ENCODE measurements around the gene UAP1L1. TPM values are rescaled to one million over a fixed set of nuclear protein-coding genes. Genes with fewer than 3 reads are reported as not detected.
"Not testable (repeated sequence)": the region's sequence is repeated elsewhere in the genome, so short reads cannot be mapped to it uniquely, and the experiment has no call there.

The UAP1L1 gene
- polyA plus RNA-seq (2013, experiment 1 of 4): 0.74 TPM
- 0.53 TPM for polyA plus RNA-seq (2013, experiment 2 of 4)
- polyA plus RNA-seq (2013, experiment 3 of 4): 0.48 TPM
- 0.53 TPM for polyA plus RNA-seq (2013, experiment 4 of 4)

GRCh38 chr9:137077010-137077747 is at the start of gene UAP1L1:
Gene UAP1L1 (plus strand): TSS chr9:137077517. CDS start chr9:137077533, 16 bp downstream.
- no peaks in the 10 kb centered on the region for H3K9me3 ChIP-seq (ENCODE audit: control insufficient read depth, low read length)
- H3K4me3 ChIP-seq (ENCODE audit: insufficient read depth, low read depth, low read length): peak within 1 kb of the TSS; percentile 21
- 4% methylated on average over 87 of the region's 87 CpGs for WGBS, 2 experiments
- peaks cover 10% of the 10 kb centered on the region for H3K4me1 ChIP-seq (ENCODE audit: control insufficient read depth, insufficient read depth, low read length)
- H3K27ac ChIP-seq (ENCODE audit: insufficient read depth, low read depth, low read length, poor library complexity, severe bottlenecking): no peak within 1 kb of the TSS
- peaks cover 75% of the 10 kb centered on the region for H3K27me3 ChIP-seq (ENCODE audit: control insufficient read depth, insufficient read depth, low read length, poor library complexity, severe bottlenecking)
- H3K36me3 ChIP-seq (ENCODE audit: control insufficient read depth, insufficient read depth, low read length): no peaks in the 10 kb centered on the region

- Histone ChIP-seq H3K4me1 (ENCODE audit: control insufficient read depth, insufficient read depth, low read length) (peaks cover 41% of the 10 kb centered on the region), H3K27me3 (ENCODE audit: control insufficient read depth, insufficient read depth, low read length, poor library complexity, severe bottlenecking) (peaks cover 19% of the 10 kb centered on the region), H3K27ac (ENCODE audit: insufficient read depth, low read depth, low read length, poor library complexity, severe bottlenecking) (no peak overlapping the region), H3K4me3 (ENCODE audit: insufficient read depth, low read depth, low read length) (peak overlapping the region; percentile 56), H3K9me3 (ENCODE audit: control insufficient read depth, low read length) (no peaks in the 10 kb centered on the region), H3K36me3 (ENCODE audit: control insufficient read depth, insufficient read depth, low read length) (no peaks in the 10 kb centered on the region)
- 4% methylated on average over 98 of the region's 98 CpGs for WGBS, 2 experiments
Observed at GRCh38 chr9:137028263-137029057, 48.9 kb upstream of the UAP1L1 start.

- 46 to 47% methylated on average over 19 of the region's 19 CpGs for WGBS, 2 experiments
- Histone ChIP-seq H3K9me3 (ENCODE audit: control insufficient read depth, low read length) (no peaks in the 10 kb centered on the region), H3K4me1 (ENCODE audit: control insufficient read depth, insufficient read depth, low read length) (peaks cover 32% of the 10 kb centered on the region), H3K36me3 (ENCODE audit: control insufficient read depth, insufficient read depth, low read length) (no peaks in the 10 kb centered on the region), H3K27me3 (ENCODE audit: control insufficient read depth, insufficient read depth, low read length, poor library complexity, severe bottlenecking) (peaks cover 19% of the 10 kb centered on the region), H3K27ac (ENCODE audit: insufficient read depth, low read depth, low read length, poor library complexity, severe bottlenecking) (no peak overlapping the region), H3K4me3 (ENCODE audit: insufficient read depth, low read depth, low read length) (peak overlapping the region; percentile 56)
Observed at GRCh38 chr9:137029058-137029936, 48.0 kb upstream of the UAP1L1 start.

GRCh38 chr9:137030006-137030405 is 47.3 kb upstream of the UAP1L1 start:
- Histone ChIP-seq H3K36me3 (ENCODE audit: control insufficient read depth, insufficient read depth, low read length) (no peaks in the 10 kb centered on the region), H3K4me3 (ENCODE audit: insufficient read depth, low read depth, low read length) (no peak overlapping the region)
- 91 to 93% methylated on average over 15 of the region's 15 CpGs for WGBS, 2 experiments

GRCh38 chr9:137030538-137031527 is 46.5 kb upstream of the UAP1L1 start:
- H3K27me3 ChIP-seq (ENCODE audit: control insufficient read depth, insufficient read depth, low read length, poor library complexity, severe bottlenecking): peaks cover 24% of the 10 kb centered on the region
- no peaks in the 10 kb centered on the region for H3K36me3 ChIP-seq (ENCODE audit: control insufficient read depth, insufficient read depth, low read length)
- no peak overlapping the region for H3K27ac ChIP-seq (ENCODE audit: insufficient read depth, low read depth, low read length, poor library complexity, severe bottlenecking)
- no peak overlapping the region for H3K4me3 ChIP-seq (ENCODE audit: insufficient read depth, low read depth, low read length)
- peaks cover 22% of the 10 kb centered on the region for H3K4me1 ChIP-seq (ENCODE audit: control insufficient read depth, insufficient read depth, low read length)
- no peaks in the 10 kb centered on the region for H3K9me3 ChIP-seq (ENCODE audit: control insufficient read depth, low read length)
- WGBS, 2 experiments: 95% methylated on average over 65 of the region's 65 CpGs

More at GRCh38 chr9:137030006-137030405, 47.3 kb upstream of the UAP1L1 start:
- Histone ChIP-seq H3K9me3 (ENCODE audit: control insufficient read depth, low read length) (no peaks in the 10 kb centered on the region), H3K4me1 (ENCODE audit: control insufficient read depth, insufficient read depth, low read length) (peaks cover 30% of the 10 kb centered on the region), H3K27ac (ENCODE audit: insufficient read depth, low read depth, low read length, poor library complexity, severe bottlenecking) (no peak overlapping the region), H3K27me3 (ENCODE audit: control insufficient read depth, insufficient read depth, low read length, poor library complexity, severe bottlenecking) (peaks cover 24% of the 10 kb centered on the region)

- Histone ChIP-seq H3K36me3 (ENCODE audit: control insufficient read depth, insufficient read depth, low read length) (no peaks in the 10 kb centered on the region), H3K4me3 (ENCODE audit: insufficient read depth, low read depth, low read length) (no peak within 1 kb of the TSS), H3K27me3 (ENCODE audit: control insufficient read depth, insufficient read depth, low read length, poor library complexity, severe bottlenecking) (peaks cover 23% of the 10 kb centered on the region), H3K27ac (ENCODE audit: insufficient read depth, low read depth, low read length, poor library complexity, severe bottlenecking) (no peak within 1 kb of the TSS), H3K9me3 (ENCODE audit: control insufficient read depth, low read length) (no peaks in the 10 kb centered on the region), H3K4me1 (ENCODE audit: control insufficient read depth, insufficient read depth, low read length) (peaks cover 11% of the 10 kb centered on the region)
- 83 to 85% methylated on average over 16 of the region's 16 CpGs for WGBS, 2 experiments
Observed at GRCh38 chr9:137031904-137032640, 45.2 kb upstream of the UAP1L1 start, which contains the start of gene FUT7. Gene FUT7 (minus strand): TSS chr9:137032088. CDS start chr9:137031991, 97 bp downstream.

GRCh38 chr9:137032858-137033257 is 44.5 kb upstream of the UAP1L1 start:
- 85 to 89% methylated on average over 10 of the region's 10 CpGs for WGBS, 2 experiments
- Histone ChIP-seq H3K27me3 (ENCODE audit: control insufficient read depth, insufficient read depth, low read length, poor library complexity, severe bottlenecking) (peaks cover 16% of the 10 kb centered on the region), H3K4me1 (ENCODE audit: control insufficient read depth, insufficient read depth, low read length) (peaks cover 7% of the 10 kb centered on the region), H3K36me3 (ENCODE audit: control insufficient read depth, insufficient read depth, low read length) (no peaks in the 10 kb centered on the region), H3K9me3 (ENCODE audit: control insufficient read depth, low read length) (no peaks in the 10 kb centered on the region), H3K4me3 (ENCODE audit: insufficient read depth, low read depth, low read length) (no peak overlapping the region), H3K27ac (ENCODE audit: insufficient read depth, low read depth, low read length, poor library complexity, severe bottlenecking) (no peak overlapping the region)

- not testable (repeated sequence) for H3K4me3 ChIP-seq (ENCODE audit: insufficient read depth, low read depth, low read length); H3K27ac ChIP-seq (ENCODE audit: insufficient read depth, low read depth, low read length, poor library complexity, severe bottlenecking); H3K4me1 ChIP-seq (ENCODE audit: control insufficient read depth, insufficient read depth, low read length); H3K9me3 ChIP-seq (ENCODE audit: control insufficient read depth, low read length); H3K36me3 ChIP-seq (ENCODE audit: control insufficient read depth, insufficient read depth, low read length)
- 88 to 95% methylated on average over 5 of the region's 5 CpGs for WGBS, 2 experiments
- H3K27me3 ChIP-seq (ENCODE audit: control insufficient read depth, insufficient read depth, low read length, poor library complexity, severe bottlenecking): peaks cover 14% of the 10 kb centered on the region
Observed at GRCh38 chr9:137033481-137033880, 43.8 kb upstream of the UAP1L1 start.

Measured in ectodermal cell (in vitro differentiated cells).